Endothelial cell of umbilical vein (primary cell): ENCODE measurements around the gene SCAP. TPM values are rescaled to one million over a fixed set of nuclear protein-coding genes. Genes with fewer than 3 reads are reported as not detected.
A peak's percentile ranks its signal among the peaks of the same experiment; 100 is the strongest.

Source experiments
- BruUV-seq: library from RNA; stranded (reverse); fragments of 400-500 nt; replicated peaks from 2 replicates; lab custom pipeline; 2021; lab: Mats Ljungman, UMichigan
- CTCF ChIA-PET: fragments of 300-600, 350-600 bp; sonication (Branson Sonifier 250); formaldehyde crosslinking; loops from one replicate; lab custom pipeline; 2021; ENCODE audit warnings: antibody characterized with exemption, inconsistent platforms; lab: Charles Lee
- POLR2A ChIA-PET: fragments of 300-600, 350-600 bp; sonication (Branson Sonifier 250); formaldehyde crosslinking; loops from one replicate; lab custom pipeline; 2021; ENCODE audit warnings: antibody characterized with exemption, inconsistent platforms; lab: Charles Lee
- DNase-seq: peaks from one replicate; pipeline ENCODE4 v3.0.0-alpha.2; 2011; ENCODE audit warnings: low read depth, low spot score
- FAIRE-seq: peaks from 2 replicates; lab custom pipeline; 2011; peaks lifted over from hg19 to GRCh38; lab: Jason Lieb, UNC
- H2AFZ ChIP-seq: 2 replicates; pipeline ENCODE4 v1.6.0; 2012; ENCODE audit warnings: low read depth, low read length, control low read depth, inconsistent platforms
- H3K27ac ChIP-seq: 2 replicates; pipeline ENCODE4 v1.5.1; 2011; ENCODE audit warnings: low read depth, mild to moderate bottlenecking, control low read depth, low read length, moderate library complexity; ENCODE audit not compliant: insufficient read depth
- H3K27me3 ChIP-seq, 2 experiments: 2 replicates each; pipeline versions ENCODE4 v1.6.0 to v1.6.1; 2011; ENCODE audit warnings: low read length in 2 of 2, mixed read lengths in 1 of 2; ENCODE audit not compliant: control insufficient read depth in 2 of 2, insufficient read depth in 2 of 2
- H3K36me3 ChIP-seq, 2 experiments: 2 replicates in 1 of 2; 3 replicates in 1 of 2; pipeline ENCODE4 v1.5.1; 2011; ENCODE audit warnings: low read length in 2 of 2, mild to moderate bottlenecking in 1 of 2, moderate library complexity in 1 of 2; ENCODE audit not compliant: control insufficient read depth in 2 of 2, insufficient read depth in 2 of 2; ENCODE audit errors: extremely low read depth in 1 of 2
- H3K4me1 ChIP-seq: 3 replicates; pipeline ENCODE4 v1.5.1; 2011; ENCODE audit warnings: mild to moderate bottlenecking, low read length; ENCODE audit not compliant: control insufficient read depth, insufficient read depth; ENCODE audit errors: extremely low read depth
- H3K4me2 ChIP-seq: 2 replicates; pipeline ENCODE4 v1.6.1; 2011; ENCODE audit warnings: low read length, control low read depth, mixed read lengths; ENCODE audit not compliant: insufficient read depth
- H3K4me3 ChIP-seq, 3 experiments: fragments of 200-600 bp in 1 of 3; sonication (generic), shearing (Covaris generic) in 1 of 3; replicated peaks in 1 of 3; 2 replicates each; pipeline ENCODE4 v1.5.1; 2011 to 2016; ENCODE audit warnings: control low read depth in 3 of 3, low read length in 3 of 3, mild to moderate bottlenecking in 2 of 3, inconsistent platforms in 1 of 3, low read depth in 1 of 3, moderate library complexity in 1 of 3; ENCODE audit not compliant: insufficient read depth in 1 of 3
- H3K79me2 ChIP-seq: 2 replicates; pipeline ENCODE4 v1.6.0; 2012; ENCODE audit warnings: low read length, inconsistent platforms; ENCODE audit not compliant: control insufficient read depth, insufficient read depth
- H3K9ac ChIP-seq: replicated peaks from 2 replicates; pipeline ENCODE3; 2011; ENCODE audit warnings: low read length, control low read depth; ENCODE audit not compliant: insufficient read depth; ENCODE audit errors: extremely low read depth
- H3K9me1 ChIP-seq: replicated peaks from 3 replicates; pipeline ENCODE4 v1.6.0; 2011; ENCODE audit warnings: mild to moderate bottlenecking, low read length; ENCODE audit not compliant: control insufficient read depth, insufficient read depth; ENCODE audit errors: extremely low read depth
- H3K9me3 ChIP-seq: replicated peaks from 2 replicates; pipeline ENCODE4 v1.5.1; 2012; ENCODE audit warnings: low read length, inconsistent platforms; ENCODE audit not compliant: control insufficient read depth, insufficient read depth
- H4K20me1 ChIP-seq: replicated peaks from 2 replicates; pipeline ENCODE3; 2011; ENCODE audit warnings: mild to moderate bottlenecking, low read length; ENCODE audit not compliant: control insufficient read depth, insufficient read depth; ENCODE audit errors: extremely low read depth
- CTCF ChIP-seq, 2 donors: IDR thresholded peaks; 1 replicate in 1 of 2; 2 replicates in 1 of 2; pipeline ENCODE4 v1.5.1; 2011; ENCODE audit warnings: low read length in 2 of 2, mild to moderate bottlenecking in 2 of 2, moderate library complexity in 2 of 2, control low read depth in 1 of 2, inconsistent platforms in 1 of 2, low read depth in 1 of 2; ENCODE audit not compliant: insufficient read depth in 1 of 2; ENCODE audit errors: extremely low read depth in 1 of 2
- FOS ChIP-seq: IDR thresholded peaks from 2 replicates; pipeline ENCODE4 v1.6.1; 2011; ENCODE audit warnings: mild to moderate bottlenecking, low read length, moderate library complexity, borderline replicate concordance; ENCODE audit not compliant: insufficient read depth
- GATA2 ChIP-seq: IDR thresholded peaks from 2 replicates; pipeline ENCODE4 v1.7.0; 2011; ENCODE audit warnings: low read depth, mild to moderate bottlenecking, moderate library complexity, mixed read lengths, low read length; ENCODE audit not compliant: insufficient read length, insufficient read depth
- JUN ChIP-seq: IDR thresholded peaks from 2 replicates; pipeline ENCODE4 v1.6.1; 2011; ENCODE audit warnings: borderline replicate concordance, low read depth; ENCODE audit not compliant: insufficient read length, insufficient read depth
- MAX ChIP-seq: IDR thresholded peaks from 2 replicates; pipeline ENCODE4 v1.6.1; 2011; ENCODE audit not compliant: insufficient read depth, insufficient read length
- MYC ChIP-seq: IDR thresholded peaks from one replicate; pipeline ENCODE4 v1.6.1; 2011; ENCODE audit warnings: mild to moderate bottlenecking, low read depth, low read length
- POLR2A ChIP-seq: IDR thresholded peaks from 2 replicates; pipeline ENCODE4 v1.6.1; 2012; ENCODE audit warnings: low read depth, mild to moderate bottlenecking, control low read depth, low read length
- POLR2AphosphoS5 ChIP-seq: IDR thresholded peaks from 2 replicates; pipeline ENCODE4 v1.6.1; 2012; ENCODE audit warnings: low read depth, mild to moderate bottlenecking, control low read depth, low read length, moderate library complexity; ENCODE audit not compliant: insufficient read depth
- dilution Hi-C: fragments of 300-500 bp; cut with MboI; formaldehyde crosslinking; loops from one replicate; pipeline ENCODE4 v1.15.0; 2019; ENCODE audit warnings: low sequenced_read_pairs; ENCODE audit not compliant: extremely low pct_ligation_motif_present
- intact Hi-C: fragments of 100-400 bp; cut with micrococcal nuclease; formaldehyde crosslinking; loops from one replicate; pipeline ENCODE4 v1.10.0; 2022
- polyA plus RNA-seq, 4 experiments: library from polyadenylated mRNA; depleted of rRNA in 3 of 4; stranded (reverse) in 3 of 4; unstranded in 1 of 4; fragments of >200 nt; gene quantifications; 2 replicates each; pipeline versions ENCODE4 v1.2.1 to v1.2.3, GENCODE V29; 2011 to 2012; ENCODE audit warnings: missing spikeins in 1 of 4
- total RNA-seq: library from RNA; stranded (reverse); gene quantifications from 2 replicates; pipeline ENCODE4 v1.2.3, GENCODE V29; 2021

SCAP gene
- total and polyA plus RNA-seq, 2 donors (not counting 3 experiments of a cell fraction or from before 2014, with no cell fraction given), result 34.7 to 59.0 TPM

GRCh38 chr3:47366833-47367232, 108.9 kb downstream of the SCAP start:
- peaks cover 17% of the 10 kb centered on the region for H3K4me1 ChIP-seq
- intact Hi-C loops (loop anchor here (5.0 kb wide), 1 partner anchor 440 kb away; no protein-coding TSS in a partner anchor), dilution Hi-C loops (no loop called here)
- no peak overlapping the region for H3K27ac ChIP-seq
- ChIA-PET POLR2A (no interaction called here), CTCF (no interaction called here)
- no peaks in the 10 kb centered on the region for H3K27me3 ChIP-seq
- H3K36me3 ChIP-seq, result no peaks in the 10 kb centered on the region
- H3K9me1 ChIP-seq, result no peaks in the 10 kb centered on the region
- H3K9ac ChIP-seq, result no peak overlapping the region
- DNase-seq, result no peak
- H3K4me3 ChIP-seq, result no peak overlapping the region
- no TSS peak for BruUV-seq
- no peaks in the 10 kb centered on the region for H3K79me2 ChIP-seq
- TF ChIP-seq MYC (no peak), FOS (no peak), POLR2A (no peak), POLR2AphosphoS5 (no peak), GATA2 (no peak)
- H3K9me3 ChIP-seq, result no peaks in the 10 kb centered on the region
- no peaks in the 10 kb centered on the region for H4K20me1 ChIP-seq
- no peak overlapping the region for H3K4me2 ChIP-seq
- FAIRE-seq, result no peak
- H2AFZ ChIP-seq, result no peak overlapping the region

- H3K79me2 ChIP-seq, result no peaks in the 10 kb centered on the region
- TF ChIP-seq JUN (peak; percentile 3), CTCF (IDR thresholded peaks at IDR 0.05; ENCODE audit: extremely low read depth in 1 of 2, insufficient read depth in 1 of 2, low read depth in 1 of 2, low read length in 2 of 2) (no peak), GATA2 (no peak), FOS (peak; percentile 58), MAX (no peak)
- no TSS peak for BruUV-seq
- DNase-seq (peak; percentile 80), FAIRE-seq (peak; percentile 85)
- ChIA-PET CTCF (no interaction called here), POLR2A (no interaction called here)
- no peaks in the 10 kb centered on the region for H3K9me3 ChIP-seq
- no peak overlapping the region for H3K9ac ChIP-seq
- peak overlapping the region; percentile 23 for H3K4me2 ChIP-seq
- H3K9me1 ChIP-seq, result no peaks in the 10 kb centered on the region
- H3K27me3 ChIP-seq, result no peaks in the 10 kb centered on the region
- no peak overlapping the region for H3K4me3 ChIP-seq
- H2AFZ ChIP-seq, result no peak overlapping the region
- H3K27ac ChIP-seq, result peak overlapping the region; percentile 25
- peaks cover 17% of the 10 kb centered on the region for H3K4me1 ChIP-seq
- dilution Hi-C loops, result no loop called here
- H4K20me1 ChIP-seq, result no peaks in the 10 kb centered on the region
- H3K36me3 ChIP-seq, result no peaks in the 10 kb centered on the region
- intact Hi-C loops, result loop anchor here (5.0 kb wide), 1 partner anchor 438 kb away; no protein-coding TSS in a partner anchor
Observed at GRCh38 chr3:47365213-47366153, 110.3 kb downstream of the SCAP start.
